ENCODE results near the gene OR51S1. TPM values are rescaled to one million over a fixed set of nuclear protein-coding genes. Genes with fewer than 3 reads are reported as not detected.

OR51S1 gene
- total RNA-seq, 2 experiments from 2014 or later, result not detected

GRCh38 chr11:4830909-4831308 is 18.1 kb downstream of the OR51S1 start:
- Mint-ChIP-seq H3K4me1 (ENCODE audit: low read depth) (no peaks in the 10 kb centered on the region), H3K4me3 (no peak overlapping the region), H3K27me3 (no peaks in the 10 kb centered on the region), H3K36me3 (ENCODE audit: low read depth) (no peaks in the 10 kb centered on the region), H3K9me3 (no peaks in the 10 kb centered on the region), H3K27ac (no peak overlapping the region)
- intact Hi-C loops (cut with micrococcal nuclease), result no loop called here
- no peak for ATAC-seq
- CTCF ChIA-PET, result no interaction called here
- DNase-seq, result no peak
- POLR2A ChIA-PET, result no interaction called here
- TF ChIP-seq, protein P1, sequence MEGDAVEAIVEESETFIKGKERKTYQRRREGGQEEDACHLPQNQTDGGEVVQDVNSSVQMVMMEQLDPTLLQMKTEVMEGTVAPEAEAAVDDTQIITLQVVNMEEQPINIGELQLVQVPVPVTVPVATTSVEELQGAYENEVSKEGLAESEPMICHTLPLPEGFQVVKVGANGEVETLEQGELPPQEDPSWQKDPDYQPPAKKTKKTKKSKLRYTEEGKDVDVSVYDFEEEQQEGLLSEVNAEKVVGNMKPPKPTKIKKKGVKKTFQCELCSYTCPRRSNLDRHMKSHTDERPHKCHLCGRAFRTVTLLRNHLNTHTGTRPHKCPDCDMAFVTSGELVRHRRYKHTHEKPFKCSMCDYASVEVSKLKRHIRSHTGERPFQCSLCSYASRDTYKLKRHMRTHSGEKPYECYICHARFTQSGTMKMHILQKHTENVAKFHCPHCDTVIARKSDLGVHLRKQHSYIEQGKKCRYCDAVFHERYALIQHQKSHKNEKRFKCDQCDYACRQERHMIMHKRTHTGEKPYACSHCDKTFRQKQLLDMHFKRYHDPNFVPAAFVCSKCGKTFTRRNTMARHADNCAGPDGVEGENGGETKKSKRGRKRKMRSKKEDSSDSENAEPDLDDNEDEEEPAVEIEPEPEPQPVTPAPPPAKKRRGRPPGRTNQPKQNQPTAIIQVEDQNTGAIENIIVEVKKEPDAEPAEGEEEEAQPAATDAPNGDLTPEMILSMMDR (IDR thresholded peaks at IDR 0.05), result no peak

DNA sequence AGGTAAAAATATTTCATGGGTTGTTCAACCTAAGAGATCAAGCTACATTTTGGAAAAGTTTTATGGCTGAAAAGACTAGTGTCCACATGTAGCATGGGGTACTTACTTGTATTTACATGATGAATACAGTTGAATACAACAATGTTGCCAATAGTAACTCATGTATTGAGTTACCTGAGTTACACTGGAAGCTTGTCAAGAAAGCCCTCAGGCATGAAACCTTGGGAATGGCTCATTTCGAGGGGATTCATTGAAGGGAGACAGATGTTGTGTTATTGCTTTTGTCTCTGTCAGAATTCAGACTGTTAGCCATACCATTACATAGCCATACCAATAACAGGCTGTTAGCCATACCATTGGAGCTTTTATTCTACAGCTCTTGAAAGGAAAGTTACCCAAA is 18.7 kb downstream of the OR51S1 start:
- Mint-ChIP-seq H3K4me1 (ENCODE audit: low read depth) (no peaks in the 10 kb centered on the region), H3K27ac (no peak overlapping the region), H3K9me3 (no peaks in the 10 kb centered on the region), H3K27me3 (peaks cover 2% of the 10 kb centered on the region), H3K36me3 (ENCODE audit: low read depth) (no peaks in the 10 kb centered on the region), H3K4me3 (no peak overlapping the region)
- ATAC-seq (no peak), DNase-seq (no peak)
- intact Hi-C loops (cut with micrococcal nuclease), result no loop called here
- ChIA-PET CTCF (no interaction called here), POLR2A (no interaction called here)
- TF ChIP-seq, protein P1 (IDR thresholded peaks at IDR 0.05), result no peak

GRCh38 chr11:4826425-4826824 is 22.6 kb downstream of the OR51S1 start:
- Mint-ChIP-seq H3K27me3 (peaks cover 2% of the 10 kb centered on the region), H3K9me3 (no peaks in the 10 kb centered on the region), H3K27ac (no peak overlapping the region), H3K4me3 (no peak overlapping the region), H3K4me1 (ENCODE audit: low read depth) (no peaks in the 10 kb centered on the region), H3K36me3 (ENCODE audit: low read depth) (no peaks in the 10 kb centered on the region)
- DNase-seq (no peak), ATAC-seq (no peak)
- ChIA-PET CTCF (interaction anchor here (1.2 kb wide), 1 partner anchor 202 kb away, joined by 3 read pairs; no protein-coding TSS in a partner anchor), POLR2A (no interaction called here)
- TF ChIP-seq, protein P1 (IDR thresholded peaks at IDR 0.05), result no peak
- intact Hi-C loops (cut with micrococcal nuclease), result no loop called here

GRCh38 chr11:4825132-4825531 is 23.9 kb downstream of the OR51S1 start:
- Mint-ChIP-seq H3K4me1 (ENCODE audit: low read depth) (no peaks in the 10 kb centered on the region), H3K4me3 (no peak overlapping the region), H3K27me3 (peaks cover 2% of the 10 kb centered on the region), H3K36me3 (ENCODE audit: low read depth) (no peaks in the 10 kb centered on the region), H3K27ac (no peak overlapping the region), H3K9me3 (no peaks in the 10 kb centered on the region)
- CTCF ChIA-PET, result interaction anchor here (1.2 to 1.4 kb wide), 2 partner anchors 40 to 188 kb away, joined by 3 read pairs; partner anchors contain the start of gene OR51D1
- intact Hi-C loops (cut with micrococcal nuclease), result no loop called here
- POLR2A ChIA-PET, result no interaction called here
- ATAC-seq, result no peak
- TF ChIP-seq, protein P1 (IDR thresholded peaks at IDR 0.05), result no peak
- no peak for DNase-seq

DNA sequence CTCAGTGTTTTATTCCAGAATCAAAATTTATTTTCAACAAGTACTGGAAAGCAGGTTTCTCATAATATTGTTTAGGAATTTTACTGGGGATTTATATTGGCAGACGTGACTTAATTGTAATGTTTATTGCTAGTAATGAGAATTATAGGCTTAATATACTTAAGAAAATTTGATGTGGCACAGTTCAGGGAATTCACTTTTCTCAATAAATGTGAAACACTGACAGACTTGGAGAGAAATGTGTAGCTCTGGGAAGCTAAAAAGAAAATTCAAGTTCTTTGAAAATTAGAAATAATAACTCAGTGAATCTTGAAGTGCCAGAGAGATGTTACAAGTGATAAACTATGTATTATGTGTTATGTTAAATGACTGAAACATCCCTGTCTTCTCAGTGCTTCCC is 28.0 kb downstream of the OR51S1 start, which contains the start of gene OR51F2:
Gene OR51F2 (plus strand): TSS at position 301 of the 400 bp plus-strand sequence. CDS start 101 bp downstream, outside the sequence.
- Mint-ChIP-seq H3K27me3 (peaks cover 2% of the 10 kb centered on the region), H3K36me3 (ENCODE audit: low read depth) (no peaks in the 10 kb centered on the region), H3K4me1 (ENCODE audit: low read depth) (no peaks in the 10 kb centered on the region), H3K4me3 (no peak within 1 kb of the TSS), H3K9me3 (no peaks in the 10 kb centered on the region), H3K27ac (no peak within 1 kb of the TSS)
- ChIA-PET POLR2A (no interaction called here), CTCF (no interaction called here)
- intact Hi-C loops (cut with micrococcal nuclease), result no loop called here
- ATAC-seq, result no peak
- TF ChIP-seq, protein P1 (IDR thresholded peaks at IDR 0.05), result no peak
- DNase-seq, result no peak
